GM19099 (cell line): Measurements from ENCODE around the gene UBE2L6.

Source experiments
- POLR2A ChIP-seq: IDR thresholded peaks from 3 replicates; pipeline ENCODE4 v1.6.1; 2011; ENCODE audit warnings: low read depth; ENCODE audit not compliant: insufficient read length; ENCODE audit errors: extremely low read depth

The UBE2L6 gene

GRCh38 chr11:57516061-57516443 is 51.4 kb downstream of the UBE2L6 start:
- TF ChIP-seq POLR2A, result no peak

GRCh38 chr11:57515332-57516060 is 52.0 kb downstream of the UBE2L6 start, which contains the start of gene SLC43A1:
Gene SLC43A1, minus strand, starts transcription at chr11:57515702. Its CDS starts 1,591 bp downstream, at chr11:57514111.
- TF ChIP-seq POLR2A, result peak; percentile 32

GRCh38 chr11:57514538-57515331 is 52.7 kb downstream of the UBE2L6 start:
- peak; percentile 46 for TF ChIP-seq POLR2A

GRCh38 chr11:57513911-57514537 is 53.4 kb downstream of the UBE2L6 start:
- no peak for TF ChIP-seq POLR2A

GRCh38 chr11:57513452-57513795 is 54.0 kb downstream of the UBE2L6 start:
- TF ChIP-seq POLR2A, result no peak

GRCh38 chr11:57512646-57513451 is 54.6 kb downstream of the UBE2L6 start:
- no peak for TF ChIP-seq POLR2A

- no peak for TF ChIP-seq POLR2A
These were observed 55.6 kb downstream of the UBE2L6 start for GRCh38 chr11:57511741-57512430.

GRCh38 chr11:57508341-57509170 is 58.9 kb downstream of the UBE2L6 start:
- TF ChIP-seq POLR2A, result no peak

- TF ChIP-seq POLR2A, result no peak
These were observed 61.0 kb downstream of the UBE2L6 start for GRCh38 chr11:57506522-57506921.

GRCh38 chr11:57504511-57504910 is 63.0 kb downstream of the UBE2L6 start:
- no peak for TF ChIP-seq POLR2A

GRCh38 chr11:57502870-57503269 is 64.6 kb downstream of the UBE2L6 start:
- no peak for TF ChIP-seq POLR2A

GRCh38 chr11:57502376-57502775 is 65.1 kb downstream of the UBE2L6 start:
- no peak for TF ChIP-seq POLR2A

GRCh38 chr11:57501953-57502352 is 65.5 kb downstream of the UBE2L6 start:
- TF ChIP-seq POLR2A, result no peak
